Ectodermal cell (in vitro differentiated cells): ENCODE data around the gene FOXR1.
"Not testable (repeated sequence)": the region's sequence is repeated elsewhere in the genome, so short reads cannot be mapped to it uniquely, and the experiment has no call there.

Experiments
- H3K27ac ChIP-seq: 2 replicates; pipeline ENCODE4 v1.7.0; 2013; ENCODE audit warnings: mild to moderate bottlenecking, low read depth, low read length; ENCODE audit not compliant: insufficient read depth, poor library complexity, severe bottlenecking
- H3K27me3 ChIP-seq: 2 replicates; pipeline ENCODE4 v1.7.0; 2013; ENCODE audit warnings: mild to moderate bottlenecking, low read length; ENCODE audit not compliant: insufficient read depth, control insufficient read depth, poor library complexity, severe bottlenecking
- H3K36me3 ChIP-seq: one replicate; pipeline ENCODE4 v1.7.0; 2013; ENCODE audit warnings: low read length; ENCODE audit not compliant: control insufficient read depth, insufficient read depth
- H3K4me1 ChIP-seq: one replicate; pipeline ENCODE4 v1.7.0; 2013; ENCODE audit warnings: low read length; ENCODE audit not compliant: control insufficient read depth, insufficient read depth
- H3K4me3 ChIP-seq: 2 replicates; pipeline ENCODE4 v1.7.0; 2013; ENCODE audit warnings: low read depth, low read length, control low read depth; ENCODE audit not compliant: insufficient read depth
- H3K9me3 ChIP-seq: 2 replicates; pipeline ENCODE4 v1.7.0; 2013; ENCODE audit warnings: mild to moderate bottlenecking, low read length, moderate library complexity; ENCODE audit not compliant: control insufficient read depth
- WGBS, 2 experiments: methylation state at CpG; one replicate each; pipeline ENCODE4 v1.1.7; 2013; ENCODE audit warnings: missing lambda C conversion rate in 2 of 2; 5-methylcytosine and 5-hydroxymethylcytosine counted together

FOXR1 gene

DNA sequence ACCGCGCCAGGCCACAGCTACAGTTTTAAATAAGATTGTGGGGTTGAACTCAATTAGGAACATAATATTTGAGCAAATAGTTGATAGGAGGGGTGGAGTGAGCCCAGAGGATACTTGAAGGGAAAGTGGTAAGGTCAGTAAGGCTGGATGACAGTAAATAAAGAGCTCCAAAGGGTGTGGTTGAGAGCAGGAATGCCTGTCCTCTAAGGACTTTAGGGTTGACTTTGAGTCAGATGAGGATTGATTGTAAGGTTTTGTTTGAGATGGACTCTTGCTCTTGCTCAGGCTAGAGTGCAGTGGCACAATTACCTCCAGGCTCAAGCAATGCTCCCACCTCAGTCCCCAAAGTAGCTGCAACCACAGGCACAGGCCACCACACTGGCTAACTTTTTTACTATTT lies 2.4 kb downstream of the FOXR1 start:
- H3K4me3 ChIP-seq: no peak overlapping the region
- no peaks in the 10 kb centered on the region for H3K36me3 ChIP-seq
- no peak overlapping the region for H3K27ac ChIP-seq
- H3K27me3 ChIP-seq: no peaks in the 10 kb centered on the region
- no peaks in the 10 kb centered on the region for H3K9me3 ChIP-seq
- WGBS, 2 experiments: 87 to 96% methylated on average over 2 of the region's 2 CpGs
- peaks cover 4% of the 10 kb centered on the region for H3K4me1 ChIP-seq

DNA sequence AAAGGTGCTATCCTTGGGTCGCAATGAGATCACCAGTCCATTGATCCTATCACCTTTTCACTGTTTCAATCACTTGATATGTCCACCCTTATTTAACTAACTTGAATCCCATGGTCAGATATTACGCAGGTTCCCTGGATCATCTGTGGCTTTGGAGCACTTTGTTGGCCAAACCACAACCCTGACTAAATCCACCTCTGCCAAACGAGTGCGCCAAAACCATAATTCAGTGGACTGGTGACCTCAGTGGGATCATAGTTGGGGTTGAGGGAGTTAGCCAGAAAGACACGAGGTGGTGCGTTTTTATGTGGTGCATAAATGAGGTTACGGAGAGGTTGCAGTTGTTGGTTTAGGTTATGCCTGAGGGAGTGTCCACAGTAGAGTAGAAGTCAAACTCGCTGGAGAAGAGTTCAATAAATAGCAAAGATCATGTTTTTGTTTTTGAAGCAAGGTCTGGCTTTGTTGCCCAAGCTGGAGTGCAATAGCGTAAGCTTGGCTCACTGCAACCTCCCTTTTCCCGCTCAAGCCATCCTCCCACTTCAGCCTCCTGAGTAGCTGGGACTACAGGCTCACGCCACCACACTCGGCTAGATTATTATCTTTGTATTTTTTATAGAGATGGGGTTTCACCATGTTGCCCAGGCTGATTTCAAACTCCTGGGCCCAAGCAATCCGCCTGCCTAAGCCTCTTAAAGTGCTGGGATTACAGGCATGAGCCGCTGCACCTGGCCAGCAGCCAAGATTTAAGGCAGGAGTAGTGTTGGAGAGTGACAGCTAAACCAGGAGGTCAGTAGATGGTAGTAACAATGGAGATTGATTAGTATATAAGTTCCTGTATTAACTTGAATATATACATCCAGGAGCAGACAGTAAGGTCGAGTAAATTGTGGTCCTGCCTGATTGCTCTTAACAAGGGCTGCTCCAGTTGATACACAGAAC lies 4.5 kb downstream of the FOXR1 start:
- Histone ChIP-seq H3K36me3 (no peaks in the 10 kb centered on the region), H3K4me3 (no peak overlapping the region), H3K9me3 (no peaks in the 10 kb centered on the region), H3K27ac (no peak overlapping the region), H3K27me3 (no peaks in the 10 kb centered on the region), H3K4me1 (peaks cover 13% of the 10 kb centered on the region)
- 93% methylated on average over 15 of the region's 15 CpGs for WGBS, 2 experiments

DNA sequence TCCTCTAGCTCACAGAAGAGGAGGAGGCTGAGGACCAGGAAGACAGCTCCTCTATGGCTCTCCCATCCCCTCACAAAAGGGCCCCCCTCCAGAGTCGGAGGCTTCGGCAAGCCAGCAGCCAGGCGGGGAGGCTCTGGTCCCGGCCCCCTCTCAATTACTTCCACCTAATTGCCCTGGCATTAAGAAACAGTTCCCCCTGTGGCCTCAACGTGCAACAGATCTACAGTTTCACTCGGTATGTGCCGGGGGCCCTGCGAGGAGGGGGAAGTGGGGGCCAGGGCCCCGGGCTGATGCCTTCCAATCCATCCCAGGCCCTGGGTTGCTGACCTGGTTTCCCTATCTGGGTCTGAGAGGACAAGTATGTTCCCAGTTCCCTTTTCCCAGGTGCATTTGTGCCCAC lies 7.9 kb downstream of the FOXR1 start:
- peaks cover 13% of the 10 kb centered on the region for H3K4me1 ChIP-seq
- no peaks in the 10 kb centered on the region for H3K27me3 ChIP-seq
- WGBS, 2 experiments: 22 to 29% methylated on average over 9 of the region's 9 CpGs
- H3K27ac ChIP-seq: no peak overlapping the region
- no peaks in the 10 kb centered on the region for H3K9me3 ChIP-seq
- peak overlapping the region; percentile 4 for H3K4me3 ChIP-seq
- H3K36me3 ChIP-seq: no peaks in the 10 kb centered on the region

DNA sequence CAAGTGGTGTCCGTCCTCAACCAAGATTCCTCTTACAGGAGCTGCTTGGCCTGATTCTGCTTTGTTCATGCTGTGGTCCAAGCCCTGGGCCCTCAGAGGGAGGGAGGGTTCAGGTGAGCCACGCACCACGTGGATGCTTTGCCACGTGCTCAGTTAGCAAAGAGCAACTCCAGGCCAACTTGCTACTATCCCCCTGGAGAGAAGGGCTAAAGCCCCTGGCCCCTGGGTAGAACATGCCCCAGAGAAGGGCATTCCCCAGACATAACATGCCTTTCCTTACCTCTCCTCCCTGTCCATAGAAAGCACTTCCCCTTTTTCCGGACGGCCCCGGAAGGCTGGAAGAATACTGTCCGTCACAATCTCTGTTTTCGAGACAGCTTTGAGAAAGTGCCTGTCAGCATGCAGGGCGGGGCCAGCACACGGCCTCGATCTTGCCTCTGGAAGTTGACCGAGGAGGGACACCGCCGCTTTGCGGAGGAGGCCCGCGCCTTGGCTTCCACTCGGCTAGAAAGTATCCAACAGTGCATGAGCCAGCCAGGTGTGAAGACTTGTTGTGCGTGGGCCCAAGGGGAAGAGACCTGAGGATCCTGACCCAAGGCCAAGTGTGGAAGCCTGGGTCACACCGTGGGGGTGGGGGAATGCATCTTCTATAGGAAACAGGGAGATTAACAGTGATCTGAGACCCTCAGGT lies 8.8 kb downstream of the FOXR1 start:
- H3K9me3 ChIP-seq: no peaks in the 10 kb centered on the region
- H3K36me3 ChIP-seq: no peaks in the 10 kb centered on the region
- peaks cover 13% of the 10 kb centered on the region for H3K4me1 ChIP-seq
- H3K27me3 ChIP-seq: no peaks in the 10 kb centered on the region
- 68 to 70% methylated on average over 21 of the region's 21 CpGs for WGBS, 2 experiments
- no peak overlapping the region for H3K4me3 ChIP-seq
- H3K27ac ChIP-seq: no peak overlapping the region

DNA sequence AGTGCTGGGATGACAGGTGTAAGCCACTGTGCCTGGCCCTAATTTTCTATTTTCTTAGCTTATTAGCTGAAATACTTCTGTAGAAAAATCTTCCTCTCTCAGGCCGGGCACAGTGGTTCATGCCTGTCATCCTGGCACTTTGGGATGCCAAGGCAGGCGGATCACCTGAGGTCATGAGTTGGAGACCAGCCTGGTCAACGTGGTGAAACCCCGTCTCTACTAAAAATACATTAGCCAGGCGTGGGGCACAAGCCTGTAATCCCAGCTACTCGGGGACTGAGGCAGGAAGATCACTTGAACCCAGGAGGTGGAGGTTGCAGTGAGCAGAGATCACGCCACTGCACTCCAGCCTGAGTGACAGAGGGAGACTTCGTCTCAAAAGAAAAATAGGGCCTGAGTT lies 12.8 kb downstream of the FOXR1 start:
- not testable (repeated sequence) for H3K4me1 ChIP-seq, H3K36me3 ChIP-seq, H3K27me3 ChIP-seq, H3K4me3 ChIP-seq, H3K27ac ChIP-seq, H3K9me3 ChIP-seq
- 88% methylated on average over 8 of the region's 8 CpGs for WGBS, 2 experiments

DNA sequence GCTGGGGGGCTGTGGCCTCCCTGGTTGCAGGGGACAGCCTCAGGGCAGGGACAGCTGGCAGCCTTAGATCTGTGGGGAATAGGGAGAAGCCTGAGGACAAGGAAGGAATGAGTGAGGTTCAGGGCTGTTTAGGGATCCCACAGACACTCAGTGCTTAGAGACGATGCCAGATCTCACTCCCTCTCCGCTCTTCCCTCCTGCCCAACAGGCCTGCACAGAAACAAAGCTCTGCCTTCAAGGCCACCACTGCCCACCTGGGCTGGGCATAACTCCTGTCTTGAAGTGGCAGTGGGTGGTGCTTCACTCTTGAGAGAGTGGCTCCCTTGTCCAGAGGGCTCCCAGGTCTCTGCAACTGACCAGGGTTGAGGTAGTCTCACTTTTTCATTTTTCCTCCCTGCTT lies 13.3 kb downstream of the FOXR1 start:
- 89 to 91% methylated on average over 2 of the region's 2 CpGs for WGBS, 2 experiments
- Histone ChIP-seq H3K9me3 (no peaks in the 10 kb centered on the region), H3K4me1 (peaks cover under 1% of the 10 kb centered on the region), H3K27me3 (no peaks in the 10 kb centered on the region), H3K27ac (no peak overlapping the region), H3K36me3 (no peaks in the 10 kb centered on the region), H3K4me3 (no peak overlapping the region)

DNA sequence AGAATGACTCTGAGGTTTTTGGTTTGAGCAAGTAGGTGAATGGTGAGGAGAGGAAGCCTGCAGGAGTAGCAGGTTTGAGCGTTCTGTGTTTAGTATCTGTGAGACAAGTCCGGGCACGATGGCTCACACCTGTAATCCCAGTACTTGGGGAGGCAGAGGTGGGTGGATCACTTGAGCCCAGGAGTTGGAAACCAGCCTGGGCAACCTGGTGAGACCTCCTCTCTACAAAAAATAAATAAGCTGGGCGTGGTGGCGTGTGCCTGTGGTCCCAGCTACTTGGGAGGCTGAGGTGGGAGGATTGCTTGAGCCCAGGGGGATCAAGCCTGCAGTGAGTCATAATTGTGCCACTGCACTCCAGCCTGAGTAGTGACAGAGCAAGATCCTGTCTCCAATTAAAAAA lies 16.7 kb downstream of the FOXR1 start:
- Histone ChIP-seq H3K9me3 (no peaks in the 10 kb centered on the region), H3K27me3 (no peaks in the 10 kb centered on the region), H3K4me3 (no peak overlapping the region), H3K27ac (no peak overlapping the region), H3K4me1 (no peaks in the 10 kb centered on the region), H3K36me3 (no peaks in the 10 kb centered on the region)
- WGBS, 2 experiments: 91 to 96% methylated on average over 5 of the region's 5 CpGs

DNA sequence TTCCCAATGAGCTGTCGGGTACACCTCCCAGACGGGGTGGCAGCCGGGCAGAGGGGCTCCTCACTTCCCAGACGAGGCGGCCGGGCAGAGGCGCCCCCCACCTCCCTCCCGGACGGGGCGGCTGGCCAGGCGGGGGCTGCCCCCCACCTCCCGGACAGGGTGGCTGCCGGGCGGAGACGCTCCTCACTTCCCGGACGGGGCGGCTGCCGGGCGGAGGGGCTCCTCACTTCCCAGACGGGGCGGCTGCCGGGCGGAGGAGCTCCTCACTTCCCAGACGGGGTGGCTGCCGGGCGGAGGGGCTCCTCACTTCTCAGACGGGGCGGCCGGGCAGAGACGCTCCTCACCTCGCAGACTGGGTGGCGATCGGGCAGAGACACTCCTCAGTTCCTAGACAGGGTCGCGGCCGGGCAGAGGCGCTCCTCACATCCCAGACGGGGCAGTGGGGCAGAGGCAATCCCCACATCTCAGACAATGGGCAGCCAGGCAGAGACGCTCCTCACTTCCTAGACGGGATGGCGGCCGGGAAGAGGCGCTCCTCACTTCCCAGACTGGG lies 20.0 kb downstream of the FOXR1 start:
- not testable (repeated sequence) for H3K4me1 ChIP-seq, H3K4me3 ChIP-seq, H3K27ac ChIP-seq, H3K27me3 ChIP-seq, H3K36me3 ChIP-seq, H3K9me3 ChIP-seq
- 94 to 95% methylated on average over 42 to 44 of the region's 44 CpGs for WGBS, 2 experiments

DNA sequence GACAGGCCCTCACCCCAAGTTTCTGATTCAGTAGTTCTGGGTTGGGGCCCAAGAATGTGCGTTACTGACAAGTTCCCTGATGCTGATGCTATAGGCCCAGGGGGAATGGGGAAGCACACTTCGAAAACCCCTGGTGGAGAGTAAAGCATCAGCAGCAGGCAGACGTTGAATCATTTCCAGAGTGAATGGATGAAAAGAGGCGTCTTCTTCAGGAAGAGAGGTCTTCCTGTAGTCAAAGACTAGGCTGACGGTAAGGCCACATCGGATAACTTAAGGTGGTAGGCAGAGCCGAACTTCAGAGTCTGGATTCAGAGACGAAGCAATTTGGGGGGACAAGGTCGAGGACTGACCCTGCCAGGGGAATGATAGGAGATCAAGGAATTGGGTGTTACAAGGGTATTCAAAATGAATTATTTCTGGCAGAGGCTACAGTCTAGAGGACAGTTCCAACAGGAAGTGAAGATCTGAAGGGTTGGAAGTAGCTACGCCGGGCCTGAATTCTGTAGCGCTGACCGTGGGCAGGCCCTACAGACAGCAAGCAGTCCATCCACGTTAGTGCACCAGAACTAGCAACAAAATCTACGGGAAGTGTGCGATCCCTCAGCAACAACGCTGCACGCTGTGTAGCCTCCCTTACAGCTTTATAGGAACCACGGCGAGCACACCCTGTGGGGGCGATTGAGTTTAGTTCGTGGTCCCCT lies 25.5 kb downstream of the FOXR1 start:
- WGBS, 2 experiments: 29 to 30% methylated on average over 22 of the region's 22 CpGs
- Histone ChIP-seq H3K9me3 (no peaks in the 10 kb centered on the region), H3K36me3 (peaks cover 8% of the 10 kb centered on the region), H3K4me1 (peaks cover 7% of the 10 kb centered on the region), H3K4me3 (peak overlapping the region; percentile 99), H3K27ac (no peak overlapping the region), H3K27me3 (no peaks in the 10 kb centered on the region)
